ENCODE data around the gene HOXA4. TPM values are rescaled to one million over a fixed set of nuclear protein-coding genes. Genes with fewer than 3 reads are reported as not detected.
A peak's percentile ranks its signal among the peaks of the same experiment; 100 is the strongest.

The HOXA4 gene
- total RNA-seq, 1 experiment from 2014 or later, result 2.3 TPM

DNA sequence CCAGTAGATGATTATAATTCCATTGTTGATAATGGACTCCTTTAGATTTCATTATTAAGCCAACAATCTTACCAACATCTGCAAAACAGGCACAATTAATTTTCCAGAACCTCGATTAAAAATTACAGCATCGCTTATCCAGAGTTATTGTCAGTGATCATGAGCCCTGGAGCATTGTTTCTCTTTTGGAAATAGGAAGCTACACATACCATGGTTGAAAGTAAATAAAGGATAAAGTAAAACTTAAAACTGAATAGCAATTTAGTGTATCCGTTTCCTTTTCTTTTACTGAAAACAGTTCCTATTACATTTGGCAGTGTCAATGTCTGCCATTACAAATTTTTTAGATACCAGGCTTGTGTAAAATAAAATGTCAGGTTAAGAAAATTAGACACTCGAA is 18.2 kb downstream of the HOXA4 start:
- intact Hi-C loops (cut with micrococcal nuclease), result loop anchor here (1.0 kb wide), 2 partner anchors 37 to 248 kb away; partner anchors contain the start of gene SKAP2
- Histone ChIP-seq H3K4me1 (ENCODE audit: insufficient read depth, low read length) (peaks cover 59% of the 10 kb centered on the region), H2AFZ (ENCODE audit: low read length) (no peak overlapping the region), H3K79me2 (ENCODE audit: low read length) (peaks cover 72% of the 10 kb centered on the region), H3K4me2 (ENCODE audit: low read length) (peak overlapping the region; percentile 96), H3K9ac (ENCODE audit: low read length) (peak overlapping the region; percentile 93), H3K36me3 (ENCODE audit: low read depth, low read length) (no peaks in the 10 kb centered on the region), H3K9me3 (ENCODE audit: low read length) (no peaks in the 10 kb centered on the region), H3K4me3 (ENCODE audit: low read length) (peak overlapping the region; percentile 99), H3K27ac (ENCODE audit: low read length) (peak overlapping the region; percentile 99), H4K20me1 (ENCODE audit: low read length) (no peaks in the 10 kb centered on the region), H3K27me3 (ENCODE audit: low read length) (no peaks in the 10 kb centered on the region), H3K9me2 (replicated peaks; ENCODE audit: low read length) (no peaks in the 10 kb centered on the region), H3F3A (ENCODE audit: low read length, unreplicated experiment) (peaks cover 3% of the 10 kb centered on the region)
- ChIA-PET POLR2A (ENCODE audit: unreplicated experiment) (interaction anchor here (1.0 kb wide), 1 partner anchor 36 kb away, joined by 4 read pairs; no protein-coding TSS in a partner anchor), CTCF (no interaction called here)
- no TSS peak for BruUV-seq (replicated peaks)
- TF ChIP-seq EZH2phosphoT487 (IDR thresholded peaks at IDR 0.05; ENCODE audit: borderline replicate concordance, low read length), result no peak
- TF ChIP-seq CTCF (conservative IDR thresholded peaks at IDR 0.05; ENCODE audit: low read depth, low read length), result no peak
- no peak for TF ChIP-seq EZH2 (IDR thresholded peaks at IDR 0.05; ENCODE audit: low read length, unreplicated experiment)
- DNase-seq, result peak; percentile 20
- ATAC-seq, result peak; percentile 2; the same call in 1 of the 2 replicates

DNA sequence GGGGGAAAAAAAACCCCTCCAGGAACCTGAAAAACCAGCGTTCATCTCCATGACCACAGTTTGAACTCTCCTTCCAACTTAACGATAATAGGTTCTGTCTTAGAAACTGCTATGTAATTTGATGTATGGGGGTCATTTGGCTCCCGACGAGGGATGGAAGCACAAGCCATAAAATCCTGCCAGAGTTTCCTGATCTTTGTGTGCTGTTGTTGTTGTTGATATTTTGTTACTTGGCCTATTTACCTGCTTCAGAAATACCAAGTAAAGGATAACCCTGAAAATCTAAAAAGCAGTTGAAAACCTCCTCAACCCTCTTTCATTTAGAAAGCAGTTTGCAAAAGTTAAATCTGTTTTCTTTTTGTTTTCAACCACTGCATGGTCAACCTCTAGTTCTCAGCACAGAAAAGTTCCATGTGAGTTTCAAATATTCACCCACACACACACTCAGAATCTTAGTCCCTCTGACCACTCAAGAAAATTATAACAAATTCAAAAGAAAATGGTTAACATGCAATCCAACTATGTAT is 18.7 kb downstream of the HOXA4 start:
- H3K4me1 ChIP-seq (ENCODE audit: insufficient read depth, low read length), result peaks cover 59% of the 10 kb centered on the region
- H3K27ac ChIP-seq (ENCODE audit: low read length), result peak overlapping the region; percentile 99
- intact Hi-C loops (cut with micrococcal nuclease), result loop anchor here (1.0 kb wide), 2 partner anchors 37 to 248 kb away; partner anchors contain the start of gene SKAP2
- no peak for ATAC-seq
- TSS peak; percentile 32 for BruUV-seq (replicated peaks)
- no peaks in the 10 kb centered on the region for H4K20me1 ChIP-seq (ENCODE audit: low read length)
- H3K4me3 ChIP-seq (ENCODE audit: low read length), result peak overlapping the region; percentile 99
- no peak overlapping the region for H2AFZ ChIP-seq (ENCODE audit: low read length)
- peaks cover 66% of the 10 kb centered on the region for H3K79me2 ChIP-seq (ENCODE audit: low read length)
- POLR2A ChIA-PET (ENCODE audit: unreplicated experiment), result interaction anchor here (0.6 to 0.7 kb wide), 2 partner anchors 11 to 249 kb away, joined by 4 read pairs; no protein-coding TSS in a partner anchor
- H3K9me3 ChIP-seq (ENCODE audit: low read length), result no peaks in the 10 kb centered on the region
- peak overlapping the region; percentile 96 for H3K4me2 ChIP-seq (ENCODE audit: low read length)
- CTCF ChIA-PET, result interaction anchor here (1.3 kb wide), 1 partner anchor 13 kb away, joined by 4 read pairs; no protein-coding TSS in a partner anchor
- no peaks in the 10 kb centered on the region for H3K27me3 ChIP-seq (ENCODE audit: low read length)
- no peaks in the 10 kb centered on the region for H3K9me2 ChIP-seq (replicated peaks; ENCODE audit: low read length)
- no peaks in the 10 kb centered on the region for H3K36me3 ChIP-seq (ENCODE audit: low read depth, low read length)
- TF ChIP-seq EZH2 (IDR thresholded peaks at IDR 0.05; ENCODE audit: low read length, unreplicated experiment) (no peak), CTCF (conservative IDR thresholded peaks at IDR 0.05; ENCODE audit: low read depth, low read length) (no peak), EZH2phosphoT487 (IDR thresholded peaks at IDR 0.05; ENCODE audit: borderline replicate concordance, low read length) (no peak)
- no peak for DNase-seq
- H3K9ac ChIP-seq (ENCODE audit: low read length), result peak overlapping the region; percentile 93
- H3F3A ChIP-seq (ENCODE audit: low read length, unreplicated experiment), result peaks cover 3% of the 10 kb centered on the region
